Neuronal stem cell (in vitro differentiated cells): Measurements from ENCODE around the gene MAP4. TPM values are rescaled to one million over a fixed set of nuclear protein-coding genes. Genes with fewer than 3 reads are reported as not detected.

Source experiments
- small RNA-seq: library from polyadenylated mRNA; stranded (forward); fragments of <200 nt; extraction: miRNeasy Mini kit (QIAGEN cat#:217004); gene quantifications from one replicate; pipeline ENCODE3, GENCODE V24; 2013; ENCODE audit not compliant: insufficient read depth

Gene MAP4

Small RNA genes within 50 kb of the gene (small RNA-seq; reads per million reads assigned to genes)
- gene AC124916.2 (not detected), gene MIR1226 (24.8 reads per million, percentile 84 among the genes with 10 or more reads in this experiment), gene RF00019 (not detected), gene RF02271 (not detected)
